ENCODE measurements around the gene FBXO21. TPM values are rescaled to one million over a fixed set of nuclear protein-coding genes. Genes with fewer than 3 reads are reported as not detected.
"Not testable (repeated sequence)": the region's sequence is repeated elsewhere in the genome, so short reads cannot be mapped to it uniquely, and the experiment has no call there.

Gene FBXO21
- total RNA-seq, 1 donor from 2014 or later = 41.4 TPM

- Histone ChIP-seq H3K36me3 (no peaks in the 10 kb centered on the region), H3K4me3 (no peak overlapping the region), H3K9me3 (no peaks in the 10 kb centered on the region), H3K4me1 (no peaks in the 10 kb centered on the region), H3K27me3 (peaks cover 11% of the 10 kb centered on the region), H3K27ac (no peak overlapping the region)
- ATAC-seq = no peak
- DNase-seq = no peak
- TF ChIP-seq CTCF (IDR thresholded peaks at IDR 0.05) = no peak
- intact Hi-C loops (cut with DNase I) = no loop called here
Observed at GRCh38 chr12:117228239-117228638, 38.0 kb upstream of the FBXO21 start.

GRCh38 chr12:117227000-117227653 lies 36.9 kb upstream of the FBXO21 start:
- no peak for TF ChIP-seq CTCF (IDR thresholded peaks at IDR 0.05)
- Histone ChIP-seq H3K4me3 (no peak overlapping the region), H3K9me3 (no peaks in the 10 kb centered on the region), H3K27me3 (peaks cover 3% of the 10 kb centered on the region), H3K36me3 (no peaks in the 10 kb centered on the region), H3K27ac (no peak overlapping the region), H3K4me1 (no peaks in the 10 kb centered on the region)
- intact Hi-C loops (cut with DNase I) = no loop called here
- no peak for ATAC-seq
- no peak for DNase-seq

GRCh38 chr12:117226505-117226904 lies 36.2 kb upstream of the FBXO21 start:
- Histone ChIP-seq H3K27ac (no peak overlapping the region), H3K4me3 (no peak overlapping the region), H3K36me3 (no peaks in the 10 kb centered on the region), H3K9me3 (no peaks in the 10 kb centered on the region), H3K4me1 (no peaks in the 10 kb centered on the region), H3K27me3 (no peaks in the 10 kb centered on the region)
- no peak for TF ChIP-seq CTCF (IDR thresholded peaks at IDR 0.05)
- ATAC-seq (no peak), DNase-seq (no peak)
- intact Hi-C loops (cut with DNase I) = no loop called here

- H3K27ac ChIP-seq = no peak overlapping the region
- peaks cover 4% of the 10 kb centered on the region for H3K27me3 ChIP-seq
- H3K4me1 ChIP-seq = no peaks in the 10 kb centered on the region
- DNase-seq = no peak
- TF ChIP-seq CTCF (IDR thresholded peaks at IDR 0.05) = no peak
- no peaks in the 10 kb centered on the region for H3K9me3 ChIP-seq
- ATAC-seq = no peak
- no peaks in the 10 kb centered on the region for H3K36me3 ChIP-seq
- intact Hi-C loops (cut with DNase I) = no loop called here
- H3K4me3 ChIP-seq = no peak overlapping the region
Observed at GRCh38 chr12:117225179-117225578, 34.9 kb upstream of the FBXO21 start.

- H3K27me3 ChIP-seq = not testable (repeated sequence)
Observed at GRCh38 chr12:117220947-117221346, 30.7 kb upstream of the FBXO21 start.

GRCh38 chr12:117218149-117218548 lies 27.9 kb upstream of the FBXO21 start:
- no peaks in the 10 kb centered on the region for H3K4me1 ChIP-seq
- H3K27me3 ChIP-seq = peaks cover 8% of the 10 kb centered on the region
- no peak for DNase-seq
- H3K36me3 ChIP-seq = no peaks in the 10 kb centered on the region
- H3K27ac ChIP-seq = no peak overlapping the region
- TF ChIP-seq CTCF (IDR thresholded peaks at IDR 0.05) = no peak
- intact Hi-C loops (cut with DNase I) = loop anchor here (10.0 kb wide), 1 partner anchor 617 kb away; no protein-coding TSS in a partner anchor
- no peaks in the 10 kb centered on the region for H3K9me3 ChIP-seq
- no peak overlapping the region for H3K4me3 ChIP-seq
- no peak for ATAC-seq

More at GRCh38 chr12:117220947-117221346, 30.7 kb upstream of the FBXO21 start:
- ATAC-seq; H3K4me1 ChIP-seq; H3K4me3 ChIP-seq; H3K27ac ChIP-seq; DNase-seq; intact Hi-C loops (cut with DNase I); H3K36me3 ChIP-seq; H3K9me3 ChIP-seq: not testable (repeated sequence)
